Duodenal mucosa (tissue), 2 donors: Measurements from ENCODE around the gene PLXNA1.

Experiments used
- H3K27ac ChIP-seq: one replicate; pipeline ENCODE4 v1.7.0; 2013; ENCODE audit warnings: low read depth, low read length
- H3K27me3 ChIP-seq, 2 donors: one replicate each; pipeline ENCODE4 v1.7.0; 2013; ENCODE audit warnings: low read length in 2 of 2, control low read depth in 1 of 2; ENCODE audit not compliant: insufficient read depth in 2 of 2, control insufficient read depth in 1 of 2
- H3K36me3 ChIP-seq, 2 donors: one replicate each; pipeline ENCODE4 v1.7.0; 2013; ENCODE audit warnings: low read length in 2 of 2, control low read depth in 1 of 2; ENCODE audit not compliant: insufficient read depth in 2 of 2, control insufficient read depth in 1 of 2
- H3K4me1 ChIP-seq, 2 donors: one replicate each; pipeline ENCODE4 v1.7.0; 2013; ENCODE audit warnings: low read length in 2 of 2, control low read depth in 1 of 2; ENCODE audit not compliant: insufficient read depth in 2 of 2, control insufficient read depth in 1 of 2
- H3K4me3 ChIP-seq, 2 donors: one replicate each; pipeline ENCODE4 v1.7.0; 2013; ENCODE audit warnings: low read length in 2 of 2, low read depth in 1 of 2
- H3K9ac ChIP-seq, 2 donors: one replicate each; pipeline ENCODE4 v1.7.0; 2013; ENCODE audit warnings: low read length in 2 of 2, low read depth in 1 of 2
- H3K9me3 ChIP-seq, 2 donors: one replicate each; pipeline ENCODE4 v1.7.0; 2013; ENCODE audit warnings: low read length in 2 of 2, control low read depth in 1 of 2; ENCODE audit not compliant: control insufficient read depth in 1 of 2

The PLXNA1 gene

GRCh38 chr3:126992216-126992615 is 9.3 kb downstream of the PLXNA1 start:
- H3K36me3 ChIP-seq = peaks cover 0 to 12% of the 10 kb centered on the region in 2 donors
- H3K4me1 ChIP-seq = no peaks in the 10 kb centered on the region
- no peak overlapping the region for H3K9ac ChIP-seq
- no peaks in the 10 kb centered on the region for H3K27me3 ChIP-seq
- H3K9me3 ChIP-seq = no peaks in the 10 kb centered on the region
- no peak overlapping the region for H3K27ac ChIP-seq
- no peak overlapping the region for H3K4me3 ChIP-seq

- no peaks in the 10 kb centered on the region for H3K27me3 ChIP-seq
- no peak overlapping the region for H3K9ac ChIP-seq
- H3K4me1 ChIP-seq = no peaks in the 10 kb centered on the region
- H3K9me3 ChIP-seq = no peaks in the 10 kb centered on the region
- H3K4me3 ChIP-seq = no peak overlapping the region
- peaks cover 0 to 12% of the 10 kb centered on the region in 2 donors for H3K36me3 ChIP-seq
- H3K27ac ChIP-seq = no peak overlapping the region
Observed at GRCh38 chr3:126992776-126993175, 9.9 kb downstream of the PLXNA1 start.

- H3K9me3 ChIP-seq = no peaks in the 10 kb centered on the region
- H3K27me3 ChIP-seq = no peaks in the 10 kb centered on the region
- H3K4me3 ChIP-seq = no peak overlapping the region
- peaks cover 0 to 12% of the 10 kb centered on the region in 2 donors for H3K36me3 ChIP-seq
- H3K9ac ChIP-seq = no peak overlapping the region
- H3K4me1 ChIP-seq = peaks cover 0 to under 1% of the 10 kb centered on the region in 2 donors
- no peak overlapping the region for H3K27ac ChIP-seq
Observed at GRCh38 chr3:126993436-126993835, 10.5 kb downstream of the PLXNA1 start.

- Histone ChIP-seq H3K27ac (no peak overlapping the region), H3K4me1 (peaks cover 6 to 13% of the 10 kb centered on the region in 2 donors), H3K4me3 (no peak overlapping the region), H3K36me3 (peaks cover 0 to 4% of the 10 kb centered on the region in 2 donors), H3K27me3 (no peaks in the 10 kb centered on the region), H3K9ac (no peak overlapping the region), H3K9me3 (no peaks in the 10 kb centered on the region)
Observed at GRCh38 chr3:126994661-126995245, 11.8 kb downstream of the PLXNA1 start.

GRCh38 chr3:126995254-126995780 is 12.4 kb downstream of the PLXNA1 start:
- no peak overlapping the region for H3K4me3 ChIP-seq
- H3K27me3 ChIP-seq = no peaks in the 10 kb centered on the region
- no peak overlapping the region for H3K27ac ChIP-seq
- H3K9me3 ChIP-seq = no peaks in the 10 kb centered on the region
- peaks cover 0 to 4% of the 10 kb centered on the region in 2 donors for H3K36me3 ChIP-seq
- peaks cover 6 to 13% of the 10 kb centered on the region in 2 donors for H3K4me1 ChIP-seq
- H3K9ac ChIP-seq = no peak overlapping the region

- no peaks in the 10 kb centered on the region for H3K36me3 ChIP-seq
- peaks cover 6 to 13% of the 10 kb centered on the region in 2 donors for H3K4me1 ChIP-seq
- H3K27me3 ChIP-seq = no peaks in the 10 kb centered on the region
- H3K9ac ChIP-seq = no peak overlapping the region
- no peak overlapping the region for H3K27ac ChIP-seq
- H3K4me3 ChIP-seq = no peak overlapping the region
- H3K9me3 ChIP-seq = no peaks in the 10 kb centered on the region
Observed at GRCh38 chr3:126995926-126996512, 13.1 kb downstream of the PLXNA1 start.

- Histone ChIP-seq H3K27me3 (no peaks in the 10 kb centered on the region), H3K36me3 (no peaks in the 10 kb centered on the region), H3K4me3 (no peak overlapping the region), H3K4me1 (peaks cover 6 to 13% of the 10 kb centered on the region in 2 donors), H3K9ac (no peak overlapping the region), H3K9me3 (no peaks in the 10 kb centered on the region), H3K27ac (no peak overlapping the region)
Observed at GRCh38 chr3:126996905-126997304, 14.0 kb downstream of the PLXNA1 start.

- no peak overlapping the region for H3K4me3 ChIP-seq
- H3K36me3 ChIP-seq = no peaks in the 10 kb centered on the region
- no peak overlapping the region for H3K27ac ChIP-seq
- no peaks in the 10 kb centered on the region for H3K9me3 ChIP-seq
- no peaks in the 10 kb centered on the region for H3K27me3 ChIP-seq
- peaks cover 6 to 13% of the 10 kb centered on the region in 2 donors for H3K4me1 ChIP-seq
- H3K9ac ChIP-seq = no peak overlapping the region
Observed at GRCh38 chr3:126997455-126998038, 14.6 kb downstream of the PLXNA1 start.

GRCh38 chr3:126998320-126998719 is 15.4 kb downstream of the PLXNA1 start:
- H3K9ac ChIP-seq = no peak overlapping the region
- no peaks in the 10 kb centered on the region for H3K36me3 ChIP-seq

GRCh38 chr3:126998728-126999127 is 15.8 kb downstream of the PLXNA1 start:
- Histone ChIP-seq H3K9ac (no peak overlapping the region), H3K4me3 (no peak overlapping the region), H3K27me3 (no peaks in the 10 kb centered on the region), H3K4me1 (peaks cover 6 to 13% of the 10 kb centered on the region in 2 donors), H3K27ac (no peak overlapping the region), H3K9me3 (no peaks in the 10 kb centered on the region), H3K36me3 (no peaks in the 10 kb centered on the region)

More at GRCh38 chr3:126998320-126998719, 15.4 kb downstream of the PLXNA1 start:
- no peaks in the 10 kb centered on the region for H3K9me3 ChIP-seq
- H3K27me3 ChIP-seq = no peaks in the 10 kb centered on the region
- no peak overlapping the region for H3K4me3 ChIP-seq
- H3K27ac ChIP-seq = no peak overlapping the region
- peaks cover 6 to 13% of the 10 kb centered on the region in 2 donors for H3K4me1 ChIP-seq
